GM06990 (cell line): ENCODE results near the gene RPS6KB2.

Experiments used
- DNase-seq: peaks from one replicate; pipeline ENCODE4 v3.0.0-alpha.2; 2011; ENCODE audit not compliant: insufficient read length; ENCODE audit errors: extremely low read depth
- H3K27me3 ChIP-seq: replicated peaks from 2 replicates; pipeline ENCODE4 v1.6.0; 2011; ENCODE audit warnings: low read length; ENCODE audit not compliant: control insufficient read depth, insufficient read depth
- H3K36me3 ChIP-seq: 2 replicates; pipeline ENCODE4 v1.5.1; 2011; ENCODE audit warnings: low read length; ENCODE audit not compliant: control insufficient read depth, insufficient read depth
- H3K4me3 ChIP-seq: replicated peaks from 2 replicates; pipeline ENCODE4 v1.5.1; 2011; ENCODE audit warnings: low read depth, mild to moderate bottlenecking, control low read depth, low read length
- TF ChIP-seq, protein P1 (sequence below): IDR thresholded peaks from 2 replicates; pipeline ENCODE4 v1.5.1; 2011; ENCODE audit warnings: low read length, control low read depth, mild to moderate bottlenecking, inconsistent platforms; ENCODE audit not compliant: insufficient read depth, poor library complexity, severe bottlenecking

Gene RPS6KB2

DNA sequence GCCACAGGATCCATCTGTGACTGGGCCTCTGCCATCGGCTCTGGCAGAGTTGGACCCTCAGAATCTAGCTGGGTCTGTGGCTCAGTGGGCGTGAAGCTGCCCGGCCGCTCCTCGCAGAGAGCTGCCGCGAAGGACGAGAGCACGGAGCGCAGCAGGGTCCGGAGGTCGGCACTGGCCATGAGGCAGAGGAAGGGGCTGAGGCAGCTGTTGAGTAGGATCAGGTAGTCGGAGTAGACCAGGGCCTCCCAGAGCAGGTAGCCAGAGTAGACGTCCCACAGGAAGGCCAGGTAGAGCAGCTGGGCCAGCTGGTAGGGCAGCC lies 23.3 kb downstream of the RPS6KB2 start:
- Histone ChIP-seq H3K27me3 (no peaks in the 10 kb centered on the region), H3K4me3 (no peak overlapping the region), H3K36me3 (no peaks in the 10 kb centered on the region)
- TF ChIP-seq, protein P1, sequence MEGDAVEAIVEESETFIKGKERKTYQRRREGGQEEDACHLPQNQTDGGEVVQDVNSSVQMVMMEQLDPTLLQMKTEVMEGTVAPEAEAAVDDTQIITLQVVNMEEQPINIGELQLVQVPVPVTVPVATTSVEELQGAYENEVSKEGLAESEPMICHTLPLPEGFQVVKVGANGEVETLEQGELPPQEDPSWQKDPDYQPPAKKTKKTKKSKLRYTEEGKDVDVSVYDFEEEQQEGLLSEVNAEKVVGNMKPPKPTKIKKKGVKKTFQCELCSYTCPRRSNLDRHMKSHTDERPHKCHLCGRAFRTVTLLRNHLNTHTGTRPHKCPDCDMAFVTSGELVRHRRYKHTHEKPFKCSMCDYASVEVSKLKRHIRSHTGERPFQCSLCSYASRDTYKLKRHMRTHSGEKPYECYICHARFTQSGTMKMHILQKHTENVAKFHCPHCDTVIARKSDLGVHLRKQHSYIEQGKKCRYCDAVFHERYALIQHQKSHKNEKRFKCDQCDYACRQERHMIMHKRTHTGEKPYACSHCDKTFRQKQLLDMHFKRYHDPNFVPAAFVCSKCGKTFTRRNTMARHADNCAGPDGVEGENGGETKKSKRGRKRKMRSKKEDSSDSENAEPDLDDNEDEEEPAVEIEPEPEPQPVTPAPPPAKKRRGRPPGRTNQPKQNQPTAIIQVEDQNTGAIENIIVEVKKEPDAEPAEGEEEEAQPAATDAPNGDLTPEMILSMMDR, result no peak
- DNase-seq, result no peak

DNA sequence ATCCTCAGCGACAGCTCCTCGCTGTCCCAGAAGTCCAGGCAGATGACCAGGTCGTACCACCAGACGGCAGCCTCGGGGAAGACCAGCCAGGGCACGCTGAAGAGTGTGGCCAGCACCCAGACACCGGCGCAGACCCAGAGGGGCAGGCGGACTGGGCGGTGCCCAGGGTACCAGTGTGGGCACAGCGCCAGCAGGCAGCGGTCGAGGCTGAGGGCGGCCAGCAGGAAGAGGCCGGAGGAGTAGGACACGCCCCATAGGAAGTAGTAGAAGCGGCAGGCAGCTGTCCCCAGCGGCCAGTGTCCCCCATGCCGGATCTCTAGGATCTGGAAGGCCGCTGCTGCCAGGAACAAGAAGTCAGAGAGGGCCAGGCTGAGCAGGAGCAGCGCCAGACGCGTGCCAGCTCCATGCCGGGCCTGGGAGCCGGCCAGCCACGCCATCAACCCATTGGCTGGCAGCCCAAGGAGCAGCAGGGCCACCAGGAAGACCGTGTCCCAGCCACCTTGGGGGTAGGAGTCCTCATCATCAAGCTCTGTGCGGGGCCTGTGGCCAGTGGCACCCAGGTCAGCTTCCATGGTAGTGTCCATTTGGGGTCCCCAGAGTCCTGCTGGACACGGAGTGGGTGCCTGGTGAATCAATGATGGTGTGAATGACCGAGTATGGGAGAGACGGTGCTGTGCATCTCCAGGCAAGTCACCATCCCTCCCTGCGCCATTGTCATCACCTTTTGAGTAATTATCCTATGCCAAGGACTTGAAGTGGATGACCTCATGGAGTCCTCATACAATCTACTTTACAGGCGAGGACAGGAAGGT lies 24.1 kb downstream of the RPS6KB2 start, which contains the start of gene GPR152:
Gene GPR152 (minus strand): TSS at position 589 of the 812 bp plus-strand sequence. CDS start 5 bp downstream, at position 584.
- TF ChIP-seq, protein P1, result no peak
- DNase-seq, result no peak
- H3K36me3 ChIP-seq, result no peaks in the 10 kb centered on the region
- H3K4me3 ChIP-seq, result no peak within 1 kb of the TSS
- no peaks in the 10 kb centered on the region for H3K27me3 ChIP-seq

- TF ChIP-seq, protein P1, result no peak
- no peak overlapping the region for H3K4me3 ChIP-seq
- H3K36me3 ChIP-seq, result no peaks in the 10 kb centered on the region
- DNase-seq, result no peak
- no peaks in the 10 kb centered on the region for H3K27me3 ChIP-seq
These were observed 25.8 kb downstream of the RPS6KB2 start for GRCh38 chr11:67453816-67454732.

GRCh38 chr11:67455054-67455453 lies 26.8 kb downstream of the RPS6KB2 start, which contains the start of gene CABP4:
Gene CABP4, plus strand, starts transcription at chr11:67455354. Its CDS starts 70 bp downstream, at chr11:67455424.
- Histone ChIP-seq H3K27me3 (no peaks in the 10 kb centered on the region), H3K4me3 (no peak within 1 kb of the TSS), H3K36me3 (no peaks in the 10 kb centered on the region)
- TF ChIP-seq, protein P1, result no peak
- DNase-seq, result no peak

DNA sequence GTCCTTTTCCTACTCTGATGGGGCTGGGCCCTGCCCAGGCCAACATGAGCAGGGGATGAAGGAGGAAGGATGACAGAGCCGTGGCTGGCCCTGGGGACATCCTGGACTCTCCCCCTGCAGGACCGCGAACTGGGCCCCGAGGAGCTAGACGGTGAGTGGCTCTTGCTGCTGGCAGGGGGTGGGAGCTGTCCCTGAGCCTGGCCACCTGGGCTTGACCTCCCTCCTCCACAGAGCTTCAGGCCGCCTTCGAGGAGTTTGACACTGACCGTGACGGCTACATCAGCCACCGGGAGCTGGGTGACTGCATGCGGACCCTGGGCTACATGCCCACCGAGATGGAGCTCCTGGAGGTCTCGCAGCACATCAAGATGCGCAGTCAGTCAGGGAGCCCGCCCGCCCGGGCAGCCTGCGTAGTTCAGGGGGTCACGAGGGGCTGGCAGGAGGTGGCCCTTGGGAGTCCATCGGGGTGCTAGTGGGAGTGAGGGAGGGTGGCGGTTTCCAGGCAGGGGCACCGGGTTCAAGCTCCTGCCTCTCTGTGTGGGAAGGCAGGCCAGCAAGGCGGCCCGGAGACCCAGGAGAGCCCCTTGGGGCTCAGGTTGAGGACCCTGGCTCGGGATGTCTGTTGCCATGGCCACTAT lies 27.9 kb downstream of the RPS6KB2 start:
- no peaks in the 10 kb centered on the region for H3K27me3 ChIP-seq
- no peak for DNase-seq
- TF ChIP-seq, protein P1, result no peak
- no peaks in the 10 kb centered on the region for H3K36me3 ChIP-seq
- no peak overlapping the region for H3K4me3 ChIP-seq
